A549 (cell line): ENCODE measurements around the gene NAPSA. TPM values are rescaled to one million over a fixed set of nuclear protein-coding genes. Genes with fewer than 3 reads are reported as not detected.

Experiments
- ATAC-seq, 2 experiments: fragments of 200-7000 bp in 1 of 2; fragments of >200 bp in 1 of 2; cut with Nextera tagmentation in 1 of 2; cut with Tn5 transposase in 1 of 2; 3 replicates each; pipeline versions ENCODE4 v1.8.0 to v1.9.1; 2018 to 2020; ENCODE audit warnings: mild to moderate bottlenecking in 1 of 2, moderate library complexity in 1 of 2
- CTCF ChIA-PET: fragments of 300-600 bp; sonication (Branson Sonifier 250); formaldehyde crosslinking; extraction: SDS; loops from one replicate; lab custom pipeline; 2021; ENCODE audit warnings: antibody characterized with exemption, inconsistent platforms; lab: Yijun Ruan, JAX
- POLR2A ChIA-PET: fragments of 350-600 bp; formaldehyde crosslinking; extraction: SDS; loops from one replicate; lab custom pipeline; 2021; ENCODE audit warnings: antibody characterized with exemption, inconsistent platforms; lab: Yijun Ruan, JAX
- DNase-seq, 2 experiments: peaks; one replicate each; pipeline versions ENCODE4 v3.0.0 to v3.0.0-alpha.2; 2011 to 2016; ENCODE audit warnings: low read depth in 1 of 2, low spot score in 1 of 2
- FAIRE-seq: peaks from 2 replicates; lab custom pipeline; 2011; peaks lifted over from hg19 to GRCh38; lab: Jason Lieb, UNC
- H3K27ac ChIP-seq, 2 experiments: fragments of >200 bp; sonication (Bioruptor Twin); formaldehyde crosslinking; 3 replicates each; pipeline ENCODE4 v1.5.1; 2016 to 2017
- H3K4me1 ChIP-seq: fragments of >200 bp; sonication (Bioruptor Twin); formaldehyde crosslinking; 3 replicates; pipeline ENCODE4 v1.6.1; 2016
- H3K4me2 ChIP-seq: fragments of >200 bp; sonication (Bioruptor Twin); formaldehyde crosslinking; 3 replicates; pipeline ENCODE4 v1.6.1; 2016
- H3K4me3 ChIP-seq: fragments of >200 bp; sonication (Bioruptor Twin); formaldehyde crosslinking; 3 replicates; pipeline ENCODE4 v1.5.1; 2016
- H3K9me3 ChIP-seq: fragments of >200 bp; sonication (Bioruptor Twin); formaldehyde crosslinking; 3 replicates; pipeline ENCODE4 v1.6.1; 2016
- CHD4 ChIP-seq: fragments of 200-600 bp; sonication (generic); IDR thresholded peaks from 2 replicates; pipeline ENCODE4 v1.6.1; 2016; ENCODE audit warnings: antibody characterized with exemption, mild to moderate bottlenecking, borderline replicate concordance
- ELK1 ChIP-seq: fragments of 150-350 bp; IDR thresholded peaks from 2 replicates; pipeline ENCODE4 v1.6.1; 2014; ENCODE audit warnings: low read depth, mild to moderate bottlenecking, low read length
- FOSB ChIP-seq: fragments of 250-450 bp; sonication (Bioruptor Pico); IDR thresholded peaks from 2 replicates; pipeline ENCODE4 v1.5.0; 2020; ENCODE audit warnings: mild to moderate bottlenecking, moderate library complexity
- FOSL2 ChIP-seq, 2 experiments: fragments of 450-650 bp in 1 of 2; fragments of >200 bp in 1 of 2; sonication (Bioruptor Twin) in 1 of 2; formaldehyde crosslinking; IDR thresholded peaks; 2 replicates each; pipeline versions ENCODE4 v1.5.0 to v1.6.1; 2016 to 2020; ENCODE audit warnings: mild to moderate bottlenecking in 1 of 2, moderate library complexity in 1 of 2
- FOXS1 ChIP-seq: fragments of 250-450 bp; sonication (Bioruptor Pico); IDR thresholded peaks from 2 replicates; pipeline ENCODE4 v1.5.0; 2020; ENCODE audit warnings: mild to moderate bottlenecking, moderate library complexity
- HEYL ChIP-seq: fragments of 250-450 bp; sonication (Bioruptor Pico); IDR thresholded peaks from 2 replicates; pipeline ENCODE4 v1.8.0; 2021; ENCODE audit warnings: mild to moderate bottlenecking, moderate library complexity
- HOXB5 ChIP-seq: fragments of 250-450 bp; sonication (Bioruptor Pico); IDR thresholded peaks from 2 replicates; pipeline ENCODE4 v1.5.0; 2020; ENCODE audit warnings: mild to moderate bottlenecking, moderate library complexity
- JUN ChIP-seq, 2 experiments: fragments of >200 bp; sonication (Bioruptor Twin); formaldehyde crosslinking; IDR thresholded peaks; 2 replicates in 1 of 2; 3 replicates in 1 of 2; pipeline ENCODE4 v1.6.1; 2016 to 2017
- JUNB ChIP-seq: fragments of >200 bp; sonication (Bioruptor Twin); formaldehyde crosslinking; IDR thresholded peaks from 2 replicates; pipeline ENCODE4 v1.6.1; 2016
- KDM5A ChIP-seq: fragments of 200-600 bp; sonication (generic); IDR thresholded peaks from 2 replicates; pipeline ENCODE4 v1.6.1; 2016; ENCODE audit warnings: antibody characterized with exemption, mild to moderate bottlenecking
- MAFK ChIP-seq: fragments of 450-650 bp; IDR thresholded peaks from 2 replicates; pipeline ENCODE4 v1.6.1; 2014; ENCODE audit not compliant: partially characterized antibody
- MYC ChIP-seq: IDR thresholded peaks from 2 replicates; pipeline ENCODE4 v1.6.1; 2012; ENCODE audit warnings: mild to moderate bottlenecking, inconsistent platforms, low read length, improper control_type of control experiment, borderline replicate concordance
- PHF8 ChIP-seq: fragments of 200-600 bp; sonication (generic); IDR thresholded peaks from 2 replicates; pipeline ENCODE4 v1.6.1; 2016; ENCODE audit warnings: low read depth, mild to moderate bottlenecking, antibody characterized with exemption, moderate library complexity, borderline replicate concordance
- POLR2AphosphoS2 ChIP-seq: conservative IDR thresholded peaks from 2 replicates; pipeline ENCODE4 v1.6.1; 2012; ENCODE audit warnings: low read length, improper control_type of control experiment, inconsistent platforms
- RAD21 ChIP-seq, 2 experiments: fragments of >200 bp in 1 of 2; sonication (Bioruptor Twin) in 1 of 2; formaldehyde crosslinking in 1 of 2; IDR thresholded peaks in 1 of 2; conservative IDR thresholded peaks in 1 of 2; 2 replicates in 1 of 2; 3 replicates in 1 of 2; pipeline ENCODE4 v1.6.1; 2012 to 2018; ENCODE audit warnings: inconsistent platforms in 1 of 2
- RFX5 ChIP-seq: fragments of 450-650 bp; IDR thresholded peaks from 2 replicates; pipeline ENCODE4 v1.7.1; 2014; ENCODE audit warnings: antibody characterized with exemption, mild to moderate bottlenecking, moderate library complexity
- SMC3 ChIP-seq: fragments of >200 bp; sonication (Bioruptor Twin); formaldehyde crosslinking; IDR thresholded peaks from 3 replicates; pipeline ENCODE4 v1.6.1; 2018; ENCODE audit warnings: inconsistent platforms
- SREBF2 ChIP-seq: fragments of 450-650 bp; IDR thresholded peaks from 2 replicates; pipeline ENCODE4 v1.6.1; 2014; ENCODE audit warnings: mild to moderate bottlenecking, moderate library complexity
- TP53 ChIP-seq: fragments of 250-450 bp; sonication (Bioruptor Pico); IDR thresholded peaks from 2 replicates; pipeline ENCODE4 v1.5.0; 2021; ENCODE audit warnings: mild to moderate bottlenecking, moderate library complexity
- ZC3H11A ChIP-seq: fragments of 450-650 bp; IDR thresholded peaks from 2 replicates; pipeline ENCODE4 v1.6.1; 2014; ENCODE audit warnings: antibody characterized with exemption, mild to moderate bottlenecking
- WGBS: methylation state at CpG from one replicate; pipeline ENCODE4 v1.1.6; 2017; ENCODE audit errors: missing lambda C conversion rate; 5-methylcytosine and 5-hydroxymethylcytosine counted together
- polyA plus RNA-seq, 4 experiments: library from polyadenylated mRNA; depleted of rRNA in 3 of 4; stranded (reverse); fragments of >200 nt; fragmentation: RNase III in 1 of 4; extraction: RNeasy Plus Mini Kit Qiagen cat#74134 plus additional on column Dnase treatment in 1 of 4; gene quantifications; 2 replicates in 3 of 4; 3 replicates in 1 of 4; pipeline ENCODE4 v1.2.3, GENCODE V29; 2011 to 2017
- TF ChIP-seq, protein P1 (sequence below): IDR thresholded peaks from 2 replicates; pipeline ENCODE4 v1.6.1; 2012; ENCODE audit warnings: low read depth, borderline replicate concordance
- TF ChIP-seq, protein P2 (sequence below): IDR thresholded peaks from 2 replicates; pipeline ENCODE4 v1.6.1; 2012
- TF ChIP-seq, protein P3 (sequence below): fragments of 250-450 bp; sonication (Bioruptor Pico); IDR thresholded peaks from 2 replicates; pipeline ENCODE4 v1.5.0; 2021; ENCODE audit warnings: mild to moderate bottlenecking, moderate library complexity, borderline replicate concordance
- TF ChIP-seq, protein P4 (sequence below): IDR thresholded peaks from 2 replicates; pipeline ENCODE4 v1.6.1; 2012

Gene NAPSA
- polyA plus RNA-seq, 2 of the 4 experiments (the other 2 are of a cell fraction), result 1.3 to 1.5 TPM

DNA sequence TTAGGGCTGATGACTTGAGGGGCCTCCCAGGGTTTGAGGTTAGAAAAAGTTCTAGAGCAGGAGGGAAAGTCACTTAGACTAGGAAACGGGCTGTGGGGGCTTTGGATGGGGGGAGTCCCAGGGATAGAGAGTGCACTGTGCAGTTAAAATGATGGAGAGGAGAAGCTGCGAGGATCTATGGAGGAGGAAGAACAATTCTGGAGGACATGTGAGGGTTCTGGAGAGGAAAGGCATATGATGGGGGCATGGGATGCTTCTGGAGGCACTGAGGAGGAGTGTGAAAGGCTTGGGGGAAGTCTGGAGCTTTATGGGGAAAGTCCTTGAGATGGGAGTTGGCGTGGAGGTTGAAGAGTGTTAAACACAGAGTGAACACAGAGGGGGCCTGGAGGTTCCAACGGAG, 38.4 kb downstream of the NAPSA start:
- H3K27ac ChIP-seq, result no peak overlapping the region
- WGBS, result 44% methylated on average over 4 of the region's 4 CpGs
- no peak for ATAC-seq
- TF ChIP-seq RFX5 (no peak), POLR2AphosphoS2 (no peak), SMC3 (no peak), TP53 (CRISPR knock-in tag) (no peak), FOSL2 (IDR thresholded peaks at IDR 0.05) (no peak), FOSL2 (CRISPR knock-in tag; IDR thresholded peaks at IDR 0.05) (no peak), SREBF2 (no peak), JUNB (no peak), HEYL (CRISPR knock-in tag) (no peak), FOXS1 (CRISPR knock-in tag) (no peak), KDM5A (no peak), CHD4 (no peak), ELK1 (no peak), RAD21 (conservative IDR thresholded peaks at IDR 0.05 in 1 of 2, IDR thresholded peaks at IDR 0.05 in 1 of 2) (no peak), JUN (IDR thresholded peaks at IDR 0.05) (no peak), MYC (no peak), ZC3H11A (no peak)
- TF ChIP-seq, protein P1, sequence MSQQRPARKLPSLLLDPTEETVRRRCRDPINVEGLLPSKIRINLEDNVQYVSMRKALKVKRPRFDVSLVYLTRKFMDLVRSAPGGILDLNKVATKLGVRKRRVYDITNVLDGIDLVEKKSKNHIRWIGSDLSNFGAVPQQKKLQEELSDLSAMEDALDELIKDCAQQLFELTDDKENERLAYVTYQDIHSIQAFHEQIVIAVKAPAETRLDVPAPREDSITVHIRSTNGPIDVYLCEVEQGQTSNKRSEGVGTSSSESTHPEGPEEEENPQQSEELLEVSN, result no peak
- TF ChIP-seq, protein P2, sequence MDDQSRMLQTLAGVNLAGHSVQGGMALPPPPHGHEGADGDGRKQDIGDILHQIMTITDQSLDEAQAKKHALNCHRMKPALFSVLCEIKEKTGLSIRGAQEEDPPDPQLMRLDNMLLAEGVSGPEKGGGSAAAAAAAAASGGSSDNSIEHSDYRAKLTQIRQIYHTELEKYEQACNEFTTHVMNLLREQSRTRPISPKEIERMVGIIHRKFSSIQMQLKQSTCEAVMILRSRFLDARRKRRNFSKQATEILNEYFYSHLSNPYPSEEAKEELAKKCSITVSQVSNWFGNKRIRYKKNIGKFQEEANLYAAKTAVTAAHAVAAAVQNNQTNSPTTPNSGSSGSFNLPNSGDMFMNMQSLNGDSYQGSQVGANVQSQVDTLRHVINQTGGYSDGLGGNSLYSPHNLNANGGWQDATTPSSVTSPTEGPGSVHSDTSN, result no peak
- TF ChIP-seq, protein P3, sequence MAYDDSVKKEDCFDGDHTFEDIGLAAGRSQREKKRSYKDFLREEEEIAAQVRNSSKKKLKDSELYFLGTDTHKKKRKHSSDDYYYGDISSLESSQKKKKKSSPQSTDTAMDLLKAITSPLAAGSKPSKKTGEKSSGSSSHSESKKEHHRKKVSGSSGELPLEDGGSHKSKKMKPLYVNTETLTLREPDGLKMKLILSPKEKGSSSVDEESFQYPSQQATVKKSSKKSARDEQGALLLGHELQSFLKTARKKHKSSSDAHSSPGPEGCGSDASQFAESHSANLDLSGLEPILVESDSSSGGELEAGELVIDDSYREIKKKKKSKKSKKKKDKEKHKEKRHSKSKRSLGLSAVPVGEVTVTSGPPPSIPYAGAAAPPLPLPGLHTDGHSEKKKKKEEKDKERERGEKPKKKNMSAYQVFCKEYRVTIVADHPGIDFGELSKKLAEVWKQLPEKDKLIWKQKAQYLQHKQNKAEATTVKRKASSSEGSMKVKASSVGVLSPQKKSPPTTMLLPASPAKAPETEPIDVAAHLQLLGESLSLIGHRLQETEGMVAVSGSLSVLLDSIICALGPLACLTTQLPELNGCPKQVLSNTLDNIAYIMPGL (CRISPR knock-in tag), result no peak
- TF ChIP-seq, protein P4, sequence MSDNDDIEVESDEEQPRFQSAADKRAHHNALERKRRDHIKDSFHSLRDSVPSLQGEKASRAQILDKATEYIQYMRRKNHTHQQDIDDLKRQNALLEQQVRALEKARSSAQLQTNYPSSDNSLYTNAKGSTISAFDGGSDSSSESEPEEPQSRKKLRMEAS, result no peak
- POLR2A ChIA-PET, result no interaction called here
- CTCF ChIA-PET, result interaction anchor here (3.0 kb wide), 1 partner anchor 179 kb away, joined by 76 read pairs; no protein-coding TSS in a partner anchor
- peaks cover 35% of the 10 kb centered on the region for H3K4me1 ChIP-seq
- no peak overlapping the region for H3K4me3 ChIP-seq
- no peak for DNase-seq
- no peaks in the 10 kb centered on the region for H3K9me3 ChIP-seq
- no peak overlapping the region for H3K4me2 ChIP-seq
- no peak for FAIRE-seq

- Histone ChIP-seq H3K27ac (no peak overlapping the region), H3K4me2 (peak overlapping the region; percentile 80), H3K4me3 (peak overlapping the region; percentile 14; the same call in 1 of the 3 replicates), H3K4me1 (peaks cover 27% of the 10 kb centered on the region), H3K9me3 (no peaks in the 10 kb centered on the region)
- POLR2A ChIA-PET, result interaction anchor here (0.6 to 0.9 kb wide), 2 partner anchors 12 to 172 kb away, joined by 3 to 4 read pairs; no protein-coding TSS in a partner anchor
- ATAC-seq (no peak), DNase-seq (no peak), FAIRE-seq (no peak)
- 8% methylated on average over 20 of the region's 26 CpGs for WGBS
- TF ChIP-seq MAFK (peak; percentile 88), SMC3 (no peak), PHF8 (no peak), ELK1 (no peak), FOSB (CRISPR knock-in tag) (no peak), HOXB5 (CRISPR knock-in tag) (no peak), CHD4 (no peak)
- TF ChIP-seq, protein P1, result no peak
- CTCF ChIA-PET, result interaction anchor here (0.6 to 4.2 kb wide), 6 partner anchors 11 to 179 kb away, joined by 3 to 25 read pairs (median 3); no protein-coding TSS in a partner anchor
These were observed 39.3 kb downstream of the NAPSA start for GRCh38 chr19:50326101-50326664.
